Vagina (tissue), 2 donors: Measurements from ENCODE around the gene ADGRA3. TPM values are rescaled to one million over a fixed set of nuclear protein-coding genes. Genes with fewer than 3 reads are reported as not detected.

Experiments used
- DNase-seq, 2 donors: peaks; one replicate each; pipeline ENCODE4 v3.0.0-alpha.2; 2017; ENCODE audit errors: extremely low spot score in 2 of 2
- H3K27ac ChIP-seq: fragments of 200-600 bp; sonication (generic); one replicate; pipeline ENCODE4 v1.5.1; 2019
- H3K27me3 ChIP-seq: fragments of 200-600 bp; sonication (generic); one replicate; pipeline ENCODE4 v1.5.1; 2019
- H3K36me3 ChIP-seq, 2 donors: fragments of 200-600 bp; sonication (generic); one replicate each; pipeline ENCODE4 v1.5.1; 2017 to 2019
- H3K4me1 ChIP-seq: fragments of 200-600 bp; sonication (generic); one replicate; pipeline ENCODE4 v1.5.1; 2019
- H3K4me3 ChIP-seq, 2 donors: fragments of 200-600 bp; sonication (generic); 1 replicate in 1 of 2; 2 replicates in 1 of 2; pipeline ENCODE4 v1.5.1; 2016 to 2019
- H3K9me3 ChIP-seq: fragments of 200-600 bp; sonication (generic); one replicate; pipeline ENCODE4 v1.5.1; 2019
- POLR2A ChIP-seq, 2 donors: fragments of 450-650 bp; IDR thresholded peaks; one replicate each; pipeline ENCODE4 v1.6.1; 2017; ENCODE audit warnings: antibody characterized with exemption in 2 of 2, mild to moderate bottlenecking in 2 of 2, moderate library complexity in 2 of 2
- POLR2AphosphoS5 ChIP-seq, 2 donors: sonication (generic); formaldehyde crosslinking; IDR thresholded peaks; one replicate each; pipeline ENCODE4 v1.9.0; 2017; ENCODE audit warnings: antibody characterized with exemption in 2 of 2, mild to moderate bottlenecking in 2 of 2, low read depth in 1 of 2; ENCODE audit not compliant: insufficient read depth in 1 of 2
- intact Hi-C: fragments of 100-400 bp; cut with DNase I; formaldehyde crosslinking; loops from one replicate; pipeline ENCODE4 v1.15.1; 2023
- total RNA-seq: library from RNA; depleted of rRNA; stranded (reverse); fragments of >200 nt; gene quantifications from one replicate; pipeline ENCODE4 v1.2.3, GENCODE V29; 2016
- TF ChIP-seq, protein P1 (sequence below), 3 experiments: fragments of 450-650 bp in 2 of 3; fragments of 200-600 bp in 1 of 3; sonication (generic) in 1 of 3; IDR thresholded peaks; one replicate each; pipeline ENCODE4 v1.5.1; 2017 to 2019; ENCODE audit warnings: antibody characterized with exemption in 3 of 3, mild to moderate bottlenecking in 2 of 3, moderate library complexity in 2 of 3

ADGRA3 gene, protein sequence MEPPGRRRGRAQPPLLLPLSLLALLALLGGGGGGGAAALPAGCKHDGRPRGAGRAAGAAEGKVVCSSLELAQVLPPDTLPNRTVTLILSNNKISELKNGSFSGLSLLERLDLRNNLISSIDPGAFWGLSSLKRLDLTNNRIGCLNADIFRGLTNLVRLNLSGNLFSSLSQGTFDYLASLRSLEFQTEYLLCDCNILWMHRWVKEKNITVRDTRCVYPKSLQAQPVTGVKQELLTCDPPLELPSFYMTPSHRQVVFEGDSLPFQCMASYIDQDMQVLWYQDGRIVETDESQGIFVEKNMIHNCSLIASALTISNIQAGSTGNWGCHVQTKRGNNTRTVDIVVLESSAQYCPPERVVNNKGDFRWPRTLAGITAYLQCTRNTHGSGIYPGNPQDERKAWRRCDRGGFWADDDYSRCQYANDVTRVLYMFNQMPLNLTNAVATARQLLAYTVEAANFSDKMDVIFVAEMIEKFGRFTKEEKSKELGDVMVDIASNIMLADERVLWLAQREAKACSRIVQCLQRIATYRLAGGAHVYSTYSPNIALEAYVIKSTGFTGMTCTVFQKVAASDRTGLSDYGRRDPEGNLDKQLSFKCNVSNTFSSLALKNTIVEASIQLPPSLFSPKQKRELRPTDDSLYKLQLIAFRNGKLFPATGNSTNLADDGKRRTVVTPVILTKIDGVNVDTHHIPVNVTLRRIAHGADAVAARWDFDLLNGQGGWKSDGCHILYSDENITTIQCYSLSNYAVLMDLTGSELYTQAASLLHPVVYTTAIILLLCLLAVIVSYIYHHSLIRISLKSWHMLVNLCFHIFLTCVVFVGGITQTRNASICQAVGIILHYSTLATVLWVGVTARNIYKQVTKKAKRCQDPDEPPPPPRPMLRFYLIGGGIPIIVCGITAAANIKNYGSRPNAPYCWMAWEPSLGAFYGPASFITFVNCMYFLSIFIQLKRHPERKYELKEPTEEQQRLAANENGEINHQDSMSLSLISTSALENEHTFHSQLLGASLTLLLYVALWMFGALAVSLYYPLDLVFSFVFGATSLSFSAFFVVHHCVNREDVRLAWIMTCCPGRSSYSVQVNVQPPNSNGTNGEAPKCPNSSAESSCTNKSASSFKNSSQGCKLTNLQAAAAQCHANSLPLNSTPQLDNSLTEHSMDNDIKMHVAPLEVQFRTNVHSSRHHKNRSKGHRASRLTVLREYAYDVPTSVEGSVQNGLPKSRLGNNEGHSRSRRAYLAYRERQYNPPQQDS (N-terminal part only)
- 23.3 TPM for total RNA-seq

GRCh38 chr4:22515888-22516541, at the start of gene ADGRA3:
Gene ADGRA3 (minus strand): TSS chr4:22516066. CDS start chr4:22515784, 282 bp downstream.
- H3K4me1 ChIP-seq, result peaks cover 27% of the 10 kb centered on the region
- TF ChIP-seq, protein P1, sequence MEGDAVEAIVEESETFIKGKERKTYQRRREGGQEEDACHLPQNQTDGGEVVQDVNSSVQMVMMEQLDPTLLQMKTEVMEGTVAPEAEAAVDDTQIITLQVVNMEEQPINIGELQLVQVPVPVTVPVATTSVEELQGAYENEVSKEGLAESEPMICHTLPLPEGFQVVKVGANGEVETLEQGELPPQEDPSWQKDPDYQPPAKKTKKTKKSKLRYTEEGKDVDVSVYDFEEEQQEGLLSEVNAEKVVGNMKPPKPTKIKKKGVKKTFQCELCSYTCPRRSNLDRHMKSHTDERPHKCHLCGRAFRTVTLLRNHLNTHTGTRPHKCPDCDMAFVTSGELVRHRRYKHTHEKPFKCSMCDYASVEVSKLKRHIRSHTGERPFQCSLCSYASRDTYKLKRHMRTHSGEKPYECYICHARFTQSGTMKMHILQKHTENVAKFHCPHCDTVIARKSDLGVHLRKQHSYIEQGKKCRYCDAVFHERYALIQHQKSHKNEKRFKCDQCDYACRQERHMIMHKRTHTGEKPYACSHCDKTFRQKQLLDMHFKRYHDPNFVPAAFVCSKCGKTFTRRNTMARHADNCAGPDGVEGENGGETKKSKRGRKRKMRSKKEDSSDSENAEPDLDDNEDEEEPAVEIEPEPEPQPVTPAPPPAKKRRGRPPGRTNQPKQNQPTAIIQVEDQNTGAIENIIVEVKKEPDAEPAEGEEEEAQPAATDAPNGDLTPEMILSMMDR (IDR thresholded peaks at IDR 0.05), result no peak
- TF ChIP-seq POLR2A (IDR thresholded peaks at IDR 0.05) (no peak), POLR2AphosphoS5 (IDR thresholded peaks at IDR 0.05; ENCODE audit: insufficient read depth in 1 of 2, low read depth in 1 of 2) (peak in 1 of 2 donors; percentile 56)
- intact Hi-C loops, result no loop called here
- H3K9me3 ChIP-seq, result no peaks in the 10 kb centered on the region
- DNase-seq, result no peak
- H3K27ac ChIP-seq, result peak within 1 kb of the TSS; percentile 61
- H3K27me3 ChIP-seq, result no peaks in the 10 kb centered on the region
- peak within 1 kb of the TSS; percentile 48 to 62 for H3K4me3 ChIP-seq
- no peaks in the 10 kb centered on the region for H3K36me3 ChIP-seq

DNA sequence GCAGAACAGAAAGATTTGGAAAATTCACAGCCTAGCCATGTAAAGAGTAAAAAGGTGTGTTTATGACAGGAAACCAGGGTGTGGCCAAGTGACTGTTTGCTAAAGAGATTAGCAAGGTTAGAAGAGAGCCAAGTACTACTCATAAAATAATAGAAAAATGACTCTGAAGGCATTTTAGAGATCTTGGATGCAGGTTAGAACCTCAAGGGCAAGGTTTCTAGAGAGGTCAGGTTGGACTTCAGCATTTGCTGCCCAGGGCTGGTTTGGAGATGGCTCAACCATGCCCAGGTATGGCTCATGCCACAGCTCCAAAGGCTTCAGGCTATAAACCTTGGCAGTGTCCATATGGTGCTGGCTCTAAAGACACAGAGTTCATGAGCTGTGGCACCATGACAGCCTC, 40.6 kb upstream of the ADGRA3 start:
- no peaks in the 10 kb centered on the region for H3K4me1 ChIP-seq
- no peaks in the 10 kb centered on the region for H3K27me3 ChIP-seq
- no peak for DNase-seq
- no peaks in the 10 kb centered on the region for H3K36me3 ChIP-seq
- no peak overlapping the region for H3K27ac ChIP-seq
- no peak overlapping the region for H3K4me3 ChIP-seq
- TF ChIP-seq POLR2AphosphoS5 (IDR thresholded peaks at IDR 0.05; ENCODE audit: insufficient read depth in 1 of 2, low read depth in 1 of 2) (no peak), POLR2A (IDR thresholded peaks at IDR 0.05) (no peak)
- TF ChIP-seq, protein P1 (IDR thresholded peaks at IDR 0.05), result no peak
- intact Hi-C loops, result no loop called here
- H3K9me3 ChIP-seq, result no peaks in the 10 kb centered on the region

- no peaks in the 10 kb centered on the region for H3K4me1 ChIP-seq
- TF ChIP-seq POLR2A (IDR thresholded peaks at IDR 0.05) (no peak), POLR2AphosphoS5 (IDR thresholded peaks at IDR 0.05; ENCODE audit: insufficient read depth in 1 of 2, low read depth in 1 of 2) (no peak)
- TF ChIP-seq, protein P1 (IDR thresholded peaks at IDR 0.05), result no peak
- intact Hi-C loops, result no loop called here
Measured at GRCh38 chr4:22554670-22555069, 38.8 kb upstream of the ADGRA3 start.

GRCh38 chr4:22553560-22553959, 37.7 kb upstream of the ADGRA3 start:
- no peaks in the 10 kb centered on the region for H3K4me1 ChIP-seq
- no peak overlapping the region for H3K4me3 ChIP-seq
- intact Hi-C loops, result no loop called here
- DNase-seq, result no peak
- no peaks in the 10 kb centered on the region for H3K9me3 ChIP-seq
- TF ChIP-seq POLR2AphosphoS5 (IDR thresholded peaks at IDR 0.05; ENCODE audit: insufficient read depth in 1 of 2, low read depth in 1 of 2) (no peak), POLR2A (IDR thresholded peaks at IDR 0.05) (no peak)
- TF ChIP-seq, protein P1 (IDR thresholded peaks at IDR 0.05), result no peak
- H3K36me3 ChIP-seq, result no peaks in the 10 kb centered on the region
- no peaks in the 10 kb centered on the region for H3K27me3 ChIP-seq
- no peak overlapping the region for H3K27ac ChIP-seq

More at GRCh38 chr4:22554670-22555069, 38.8 kb upstream of the ADGRA3 start:
- Histone ChIP-seq H3K27ac (no peak overlapping the region), H3K27me3 (no peaks in the 10 kb centered on the region), H3K36me3 (no peaks in the 10 kb centered on the region), H3K9me3 (no peaks in the 10 kb centered on the region), H3K4me3 (no peak overlapping the region)
- DNase-seq, result no peak
